Measurements from ENCODE around the gene MYBPC1. TPM values are rescaled to one million over a fixed set of nuclear protein-coding genes. Genes with fewer than 3 reads are reported as not detected.

The MYBPC1 gene
- total and polyA plus RNA-seq, 2 of the 13 experiments (the other 11 are each of a cell fraction or from before 2014, with no cell fraction given) = 0.31 to 0.53 TPM

DNA sequence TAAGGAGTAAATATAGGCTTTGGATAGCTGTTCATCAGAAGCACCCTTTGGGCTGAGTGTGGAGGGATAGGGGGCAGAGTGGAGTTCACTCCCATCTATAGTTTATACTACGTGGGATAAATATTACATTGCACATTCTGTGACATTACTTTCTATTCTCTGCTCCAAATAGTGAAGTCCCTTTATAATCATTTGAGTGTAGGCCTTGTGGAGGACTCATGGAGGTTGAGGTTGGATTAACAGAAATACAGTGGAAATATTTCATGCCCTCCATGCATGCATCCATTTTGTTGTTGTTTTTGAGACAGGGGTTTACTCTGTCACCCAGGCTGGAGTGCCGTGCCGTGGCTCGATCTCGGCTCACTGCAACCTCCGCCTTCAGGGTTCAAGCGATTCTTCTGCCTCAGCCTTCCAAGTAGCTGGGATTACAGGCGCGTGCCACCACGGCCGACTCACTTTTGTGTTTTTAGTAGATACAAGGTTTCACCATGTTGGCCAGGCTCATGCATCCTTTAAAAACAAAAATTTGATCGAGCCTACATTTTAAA, 104.1 kb downstream of the MYBPC1 start (continued):
- TF ChIP-seq, protein P1, sequence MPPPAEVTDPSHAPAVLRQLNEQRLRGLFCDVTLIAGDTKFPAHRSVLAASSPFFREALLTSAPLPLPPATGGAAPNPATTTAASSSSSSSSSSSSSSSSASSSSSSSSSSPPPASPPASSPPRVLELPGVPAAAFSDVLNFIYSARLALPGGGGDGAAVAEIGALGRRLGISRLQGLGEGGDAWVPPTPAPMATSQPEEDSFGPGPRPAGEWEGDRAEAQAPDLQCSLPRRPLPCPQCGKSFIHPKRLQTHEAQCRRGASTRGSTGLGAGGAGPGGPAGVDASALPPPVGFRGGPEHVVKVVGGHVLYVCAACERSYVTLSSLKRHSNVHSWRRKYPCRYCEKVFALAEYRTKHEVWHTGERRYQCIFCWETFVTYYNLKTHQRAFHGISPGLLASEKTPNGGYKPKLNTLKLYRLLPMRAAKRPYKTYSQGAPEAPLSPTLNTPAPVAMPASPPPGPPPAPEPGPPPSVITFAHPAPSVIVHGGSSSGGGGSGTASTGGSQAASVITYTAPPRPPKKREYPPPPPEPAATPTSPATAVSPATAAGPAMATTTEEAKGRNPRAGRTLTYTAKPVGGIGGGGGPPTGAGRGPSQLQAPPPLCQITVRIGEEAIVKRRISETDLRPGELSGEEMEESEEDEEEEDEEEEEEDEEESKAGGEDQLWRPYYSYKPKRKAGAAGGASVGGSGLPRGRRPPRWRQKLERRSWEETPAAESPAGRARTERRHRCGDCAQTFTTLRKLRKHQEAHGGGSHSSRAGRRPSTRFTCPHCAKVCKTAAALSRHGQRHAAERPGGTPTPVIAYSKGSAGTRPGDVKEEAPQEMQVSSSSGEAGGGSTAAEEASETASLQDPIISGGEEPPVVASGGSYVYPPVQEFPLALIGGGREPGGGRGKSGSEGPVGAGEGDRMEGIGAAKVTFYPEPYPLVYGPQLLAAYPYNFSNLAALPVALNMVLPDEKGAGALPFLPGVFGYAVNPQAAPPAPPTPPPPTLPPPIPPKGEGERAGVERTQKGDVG (CRISPR knock-in tag; IDR thresholded peaks at IDR 0.05; ENCODE audit: borderline replicate concordance) = no peak
- TF ChIP-seq, protein P2, sequence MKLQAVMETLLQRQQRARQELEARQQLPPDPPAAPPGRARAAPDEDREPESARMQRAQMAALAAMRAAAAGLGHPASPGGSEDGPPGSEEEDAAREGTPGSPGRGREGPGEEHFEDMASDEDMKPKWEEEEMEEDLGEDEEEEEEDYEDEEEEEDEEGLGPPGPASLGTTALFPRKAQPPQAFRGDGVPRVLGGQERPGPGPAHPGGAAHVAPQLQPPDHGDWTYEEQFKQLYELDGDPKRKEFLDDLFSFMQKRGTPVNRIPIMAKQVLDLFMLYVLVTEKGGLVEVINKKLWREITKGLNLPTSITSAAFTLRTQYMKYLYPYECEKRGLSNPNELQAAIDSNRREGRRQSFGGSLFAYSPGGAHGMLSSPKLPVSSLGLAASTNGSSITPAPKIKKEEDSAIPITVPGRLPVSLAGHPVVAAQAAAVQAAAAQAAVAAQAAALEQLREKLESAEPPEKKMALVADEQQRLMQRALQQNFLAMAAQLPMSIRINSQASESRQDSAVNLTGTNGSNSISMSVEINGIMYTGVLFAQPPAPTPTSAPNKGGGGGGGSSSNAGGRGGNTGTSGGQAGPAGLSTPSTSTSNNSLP (IDR thresholded peaks at IDR 0.05; ENCODE audit: low read depth, low read length) = no peak; the same call in 1 of the 2 replicates
- TF ChIP-seq, protein P3, sequence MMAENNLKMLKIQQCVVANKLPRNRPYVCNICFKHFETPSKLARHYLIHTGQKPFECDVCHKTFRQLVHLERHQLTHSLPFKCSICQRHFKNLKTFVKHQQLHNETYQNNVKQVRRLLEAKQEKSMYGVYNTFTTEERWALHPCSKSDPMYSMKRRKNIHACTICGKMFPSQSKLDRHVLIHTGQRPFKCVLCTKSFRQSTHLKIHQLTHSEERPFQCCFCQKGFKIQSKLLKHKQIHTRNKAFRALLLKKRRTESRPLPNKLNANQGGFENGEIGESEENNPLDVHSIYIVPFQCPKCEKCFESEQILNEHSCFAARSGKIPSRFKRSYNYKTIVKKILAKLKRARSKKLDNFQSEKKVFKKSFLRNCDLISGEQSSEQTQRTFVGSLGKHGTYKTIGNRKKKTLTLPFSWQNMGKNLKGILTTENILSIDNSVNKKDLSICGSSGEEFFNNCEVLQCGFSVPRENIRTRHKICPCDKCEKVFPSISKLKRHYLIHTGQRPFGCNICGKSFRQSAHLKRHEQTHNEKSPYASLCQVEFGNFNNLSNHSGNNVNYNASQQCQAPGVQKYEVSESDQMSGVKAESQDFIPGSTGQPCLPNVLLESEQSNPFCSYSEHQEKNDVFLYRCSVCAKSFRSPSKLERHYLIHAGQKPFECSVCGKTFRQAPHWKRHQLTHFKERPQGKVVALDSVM (CRISPR knock-in tag; IDR thresholded peaks at IDR 0.05) = no peak
- TF ChIP-seq MBNL3 (CRISPR knock-in tag; conservative IDR thresholded peaks at IDR 0.05) = no peak
- no peak for TF ChIP-seq GZF1 (CRISPR knock-in tag; IDR thresholded peaks at IDR 0.05)
- TF ChIP-seq, protein P4, sequence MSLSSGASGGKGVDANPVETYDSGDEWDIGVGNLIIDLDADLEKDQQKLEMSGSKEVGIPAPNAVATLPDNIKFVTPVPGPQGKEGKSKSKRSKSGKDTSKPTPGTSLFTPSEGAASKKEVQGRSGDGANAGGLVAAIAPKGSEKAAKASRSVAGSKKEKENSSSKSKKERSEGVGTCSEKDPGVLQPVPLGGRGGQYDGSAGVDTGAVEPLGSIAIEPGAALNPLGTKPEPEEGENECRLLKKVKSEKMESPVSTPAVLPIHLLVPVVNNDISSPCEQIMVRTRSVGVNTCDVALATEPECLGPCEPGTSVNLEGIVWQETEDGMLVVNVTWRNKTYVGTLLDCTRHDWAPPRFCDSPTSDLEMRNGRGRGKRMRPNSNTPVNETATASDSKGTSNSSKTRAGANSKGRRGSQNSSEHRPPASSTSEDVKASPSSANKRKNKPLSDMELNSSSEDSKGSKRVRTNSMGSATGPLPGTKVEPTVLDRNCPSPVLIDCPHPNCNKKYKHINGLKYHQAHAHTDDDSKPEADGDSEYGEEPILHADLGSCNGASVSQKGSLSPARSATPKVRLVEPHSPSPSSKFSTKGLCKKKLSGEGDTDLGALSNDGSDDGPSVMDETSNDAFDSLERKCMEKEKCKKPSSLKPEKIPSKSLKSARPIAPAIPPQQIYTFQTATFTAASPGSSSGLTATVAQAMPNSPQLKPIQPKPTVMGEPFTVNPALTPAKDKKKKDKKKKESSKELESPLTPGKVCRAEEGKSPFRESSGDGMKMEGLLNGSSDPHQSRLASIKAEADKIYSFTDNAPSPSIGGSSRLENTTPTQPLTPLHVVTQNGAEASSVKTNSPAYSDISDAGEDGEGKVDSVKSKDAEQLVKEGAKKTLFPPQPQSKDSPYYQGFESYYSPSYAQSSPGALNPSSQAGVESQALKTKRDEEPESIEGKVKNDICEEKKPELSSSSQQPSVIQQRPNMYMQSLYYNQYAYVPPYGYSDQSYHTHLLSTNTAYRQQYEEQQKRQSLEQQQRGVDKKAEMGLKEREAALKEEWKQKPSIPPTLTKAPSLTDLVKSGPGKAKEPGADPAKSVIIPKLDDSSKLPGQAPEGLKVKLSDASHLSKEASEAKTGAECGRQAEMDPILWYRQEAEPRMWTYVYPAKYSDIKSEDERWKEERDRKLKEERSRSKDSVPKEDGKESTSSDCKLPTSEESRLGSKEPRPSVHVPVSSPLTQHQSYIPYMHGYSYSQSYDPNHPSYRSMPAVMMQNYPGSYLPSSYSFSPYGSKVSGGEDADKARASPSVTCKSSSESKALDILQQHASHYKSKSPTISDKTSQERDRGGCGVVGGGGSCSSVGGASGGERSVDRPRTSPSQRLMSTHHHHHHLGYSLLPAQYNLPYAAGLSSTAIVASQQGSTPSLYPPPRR (CRISPR knock-in tag; IDR thresholded peaks at IDR 0.05; ENCODE audit: borderline replicate concordance) = no peak
- TF ChIP-seq ZNF501 (CRISPR knock-in tag; IDR thresholded peaks at IDR 0.05) = no peak
- TF ChIP-seq, protein P5, sequence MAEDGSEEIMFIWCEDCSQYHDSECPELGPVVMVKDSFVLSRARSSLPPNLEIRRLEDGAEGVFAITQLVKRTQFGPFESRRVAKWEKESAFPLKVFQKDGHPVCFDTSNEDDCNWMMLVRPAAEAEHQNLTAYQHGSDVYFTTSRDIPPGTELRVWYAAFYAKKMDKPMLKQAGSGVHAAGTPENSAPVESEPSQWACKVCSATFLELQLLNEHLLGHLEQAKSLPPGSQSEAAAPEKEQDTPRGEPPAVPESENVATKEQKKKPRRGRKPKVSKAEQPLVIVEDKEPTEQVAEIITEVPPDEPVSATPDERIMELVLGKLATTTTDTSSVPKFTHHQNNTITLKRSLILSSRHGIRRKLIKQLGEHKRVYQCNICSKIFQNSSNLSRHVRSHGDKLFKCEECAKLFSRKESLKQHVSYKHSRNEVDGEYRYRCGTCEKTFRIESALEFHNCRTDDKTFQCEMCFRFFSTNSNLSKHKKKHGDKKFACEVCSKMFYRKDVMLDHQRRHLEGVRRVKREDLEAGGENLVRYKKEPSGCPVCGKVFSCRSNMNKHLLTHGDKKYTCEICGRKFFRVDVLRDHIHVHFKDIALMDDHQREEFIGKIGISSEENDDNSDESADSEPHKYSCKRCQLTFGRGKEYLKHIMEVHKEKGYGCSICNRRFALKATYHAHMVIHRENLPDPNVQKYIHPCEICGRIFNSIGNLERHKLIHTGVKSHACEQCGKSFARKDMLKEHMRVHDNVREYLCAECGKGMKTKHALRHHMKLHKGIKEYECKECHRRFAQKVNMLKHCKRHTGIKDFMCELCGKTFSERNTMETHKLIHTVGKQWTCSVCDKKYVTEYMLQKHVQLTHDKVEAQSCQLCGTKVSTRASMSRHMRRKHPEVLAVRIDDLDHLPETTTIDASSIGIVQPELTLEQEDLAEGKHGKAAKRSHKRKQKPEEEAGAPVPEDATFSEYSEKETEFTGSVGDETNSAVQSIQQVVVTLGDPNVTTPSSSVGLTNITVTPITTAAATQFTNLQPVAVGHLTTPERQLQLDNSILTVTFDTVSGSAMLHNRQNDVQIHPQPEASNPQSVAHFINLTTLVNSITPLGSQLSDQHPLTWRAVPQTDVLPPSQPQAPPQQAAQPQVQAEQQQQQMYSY (CRISPR knock-in tag; IDR thresholded peaks at IDR 0.05) = no peak
- no peak for TF ChIP-seq ZNF207 (IDR thresholded peaks at IDR 0.05; ENCODE audit: borderline replicate concordance)
